ENCODE measurements around the gene COX6B1. TPM values are rescaled to one million over a fixed set of nuclear protein-coding genes. Genes with fewer than 3 reads are reported as not detected.

The COX6B1 gene
- total and polyA plus RNA-seq, 2 of the 8 experiments (the other 6 are each of a cell fraction or from before 2014, with no cell fraction given) = 437 to 1,052 TPM

- TF ChIP-seq SRF (IDR thresholded peaks at IDR 0.05; ENCODE audit: low read depth, low read length) (no peak), EZH2 (IDR thresholded peaks at IDR 0.05; ENCODE audit: low read depth, low read length, severe bottlenecking) (no peak), POU5F1 (IDR thresholded peaks at IDR 0.05; ENCODE audit: low read depth, low read length) (no peak), GABPA (IDR thresholded peaks at IDR 0.05; ENCODE audit: borderline replicate concordance, insufficient read depth, low read length) (no peak)
These were observed 26.4 kb upstream of the COX6B1 start (continued) for GRCh38 chr19:35621708-35622107.
